HG03457 (cell line): ENCODE results near the gene PRSS37.

Experiments used
- ATAC-seq: cut with Tn5 transposase; IDR thresholded peaks from one replicate; pipeline ENCODE4 v1.9.1; 2021; ENCODE audit warnings: moderate number of reproducible peaks; ENCODE audit not compliant: unreplicated experiment

The PRSS37 gene

GRCh38 chr7:141788296-141788695, 53.0 kb downstream of the PRSS37 start:
- ATAC-seq = no peak
